ENCODE results near the gene GLRX5. TPM values are rescaled to one million over a fixed set of nuclear protein-coding genes. Genes with fewer than 3 reads are reported as not detected.

GLRX5 gene
- polyA plus RNA-seq, 1 experiment: 15.3 TPM

DNA sequence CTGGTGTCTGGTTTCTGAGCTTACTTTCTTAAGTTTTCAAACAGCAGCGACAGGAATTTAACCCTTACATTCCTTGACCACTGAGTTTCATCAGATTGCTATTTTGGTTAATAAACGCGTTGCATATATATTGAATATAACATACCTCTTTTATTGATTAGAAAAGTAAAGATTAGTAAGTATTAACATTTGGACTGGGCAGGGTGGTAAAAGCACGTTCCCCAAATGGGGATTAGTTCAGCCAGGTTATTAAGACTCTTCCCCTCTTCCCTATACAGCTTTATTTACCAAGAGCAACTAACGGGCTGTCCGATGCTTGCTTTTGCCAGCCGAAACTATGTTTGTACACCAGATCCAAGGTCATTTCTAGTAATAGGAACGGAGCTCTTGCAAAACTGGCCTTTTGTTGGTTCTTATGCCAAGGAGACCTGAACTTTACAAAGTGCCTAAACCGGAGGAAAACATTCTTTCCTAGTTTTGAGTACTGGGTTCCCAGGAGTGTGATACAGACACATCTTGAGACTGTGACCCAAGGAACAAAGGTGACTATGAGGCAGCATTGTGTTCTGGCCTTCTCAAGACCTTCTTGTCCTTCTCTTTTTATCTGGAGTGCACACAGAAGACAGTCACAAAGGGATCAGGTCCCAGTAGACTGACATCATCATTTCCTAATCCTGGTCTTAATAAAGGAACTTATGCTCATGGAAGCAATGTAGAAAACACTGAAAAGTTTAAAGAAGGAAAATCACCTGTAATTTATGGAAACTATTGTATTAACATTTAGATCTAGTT is 2.6 kb downstream of the GLRX5 start:
- ChIA-PET POLR2A (no interaction called here), CTCF (interaction anchor here (0.6 to 5.4 kb wide), 6 partner anchors 11 to 465 kb away, joined by 3 to 33 read pairs (median 4); no protein-coding TSS in a partner anchor)
- Histone ChIP-seq H3K27me3 (ENCODE audit: control insufficient read depth, insufficient read depth, low read length) (no peaks in the 10 kb centered on the region), H3K36me3 (ENCODE audit: control insufficient read depth, insufficient read depth, low read length) (no peaks in the 10 kb centered on the region), H3K4me3 (ENCODE audit: low read depth, low read length) (no peak overlapping the region)
- DNase-seq (ENCODE audit: low read depth): no peak
- TF ChIP-seq, protein P1, sequence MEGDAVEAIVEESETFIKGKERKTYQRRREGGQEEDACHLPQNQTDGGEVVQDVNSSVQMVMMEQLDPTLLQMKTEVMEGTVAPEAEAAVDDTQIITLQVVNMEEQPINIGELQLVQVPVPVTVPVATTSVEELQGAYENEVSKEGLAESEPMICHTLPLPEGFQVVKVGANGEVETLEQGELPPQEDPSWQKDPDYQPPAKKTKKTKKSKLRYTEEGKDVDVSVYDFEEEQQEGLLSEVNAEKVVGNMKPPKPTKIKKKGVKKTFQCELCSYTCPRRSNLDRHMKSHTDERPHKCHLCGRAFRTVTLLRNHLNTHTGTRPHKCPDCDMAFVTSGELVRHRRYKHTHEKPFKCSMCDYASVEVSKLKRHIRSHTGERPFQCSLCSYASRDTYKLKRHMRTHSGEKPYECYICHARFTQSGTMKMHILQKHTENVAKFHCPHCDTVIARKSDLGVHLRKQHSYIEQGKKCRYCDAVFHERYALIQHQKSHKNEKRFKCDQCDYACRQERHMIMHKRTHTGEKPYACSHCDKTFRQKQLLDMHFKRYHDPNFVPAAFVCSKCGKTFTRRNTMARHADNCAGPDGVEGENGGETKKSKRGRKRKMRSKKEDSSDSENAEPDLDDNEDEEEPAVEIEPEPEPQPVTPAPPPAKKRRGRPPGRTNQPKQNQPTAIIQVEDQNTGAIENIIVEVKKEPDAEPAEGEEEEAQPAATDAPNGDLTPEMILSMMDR (IDR thresholded peaks at IDR 0.05; ENCODE audit: insufficient read depth, low read depth, low read length): no peak

DNA sequence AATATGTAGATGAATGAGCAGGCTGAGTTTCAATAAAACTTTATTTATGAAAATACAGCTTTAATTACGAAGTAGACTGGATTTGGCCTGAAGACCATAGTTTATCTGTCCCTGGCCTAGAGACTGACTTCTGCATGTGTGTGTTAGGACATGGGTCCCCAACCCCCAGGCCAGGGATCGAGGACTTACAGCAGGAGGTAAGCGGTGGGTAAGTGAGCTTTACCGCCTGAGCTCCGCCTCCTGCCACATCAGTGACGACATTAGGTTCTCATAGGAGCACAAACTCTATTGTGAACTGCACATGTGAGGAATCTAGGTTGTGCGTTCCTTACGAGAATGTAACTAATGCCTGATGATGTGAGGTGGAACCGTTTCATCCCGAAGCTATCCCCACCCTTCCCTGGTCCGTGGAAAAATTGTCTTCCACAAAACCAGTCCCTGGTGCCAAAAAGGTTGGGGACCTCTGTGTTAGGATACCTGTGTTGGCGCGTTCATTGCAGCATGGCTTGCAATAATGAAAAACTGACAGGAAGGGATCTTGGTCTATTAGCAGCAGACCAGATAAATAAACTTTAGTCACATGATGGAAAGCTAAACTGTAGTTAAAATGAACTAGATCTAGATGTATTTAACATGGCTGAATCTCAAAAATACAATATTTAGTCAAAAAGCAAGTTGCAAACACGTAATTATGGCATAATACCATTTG is 4.1 kb downstream of the GLRX5 start:
- CTCF ChIA-PET: interaction anchor here (2.3 kb wide), 1 partner anchor 12 kb away, joined by 5 read pairs; no protein-coding TSS in a partner anchor
- Histone ChIP-seq H3K4me3 (ENCODE audit: low read depth, low read length) (no peak overlapping the region), H3K27me3 (ENCODE audit: control insufficient read depth, insufficient read depth, low read length) (no peaks in the 10 kb centered on the region), H3K36me3 (ENCODE audit: control insufficient read depth, insufficient read depth, low read length) (no peaks in the 10 kb centered on the region)
- DNase-seq (ENCODE audit: low read depth): no peak
- TF ChIP-seq, protein P1 (IDR thresholded peaks at IDR 0.05; ENCODE audit: insufficient read depth, low read depth, low read length): no peak
- POLR2A ChIA-PET: no interaction called here

DNA sequence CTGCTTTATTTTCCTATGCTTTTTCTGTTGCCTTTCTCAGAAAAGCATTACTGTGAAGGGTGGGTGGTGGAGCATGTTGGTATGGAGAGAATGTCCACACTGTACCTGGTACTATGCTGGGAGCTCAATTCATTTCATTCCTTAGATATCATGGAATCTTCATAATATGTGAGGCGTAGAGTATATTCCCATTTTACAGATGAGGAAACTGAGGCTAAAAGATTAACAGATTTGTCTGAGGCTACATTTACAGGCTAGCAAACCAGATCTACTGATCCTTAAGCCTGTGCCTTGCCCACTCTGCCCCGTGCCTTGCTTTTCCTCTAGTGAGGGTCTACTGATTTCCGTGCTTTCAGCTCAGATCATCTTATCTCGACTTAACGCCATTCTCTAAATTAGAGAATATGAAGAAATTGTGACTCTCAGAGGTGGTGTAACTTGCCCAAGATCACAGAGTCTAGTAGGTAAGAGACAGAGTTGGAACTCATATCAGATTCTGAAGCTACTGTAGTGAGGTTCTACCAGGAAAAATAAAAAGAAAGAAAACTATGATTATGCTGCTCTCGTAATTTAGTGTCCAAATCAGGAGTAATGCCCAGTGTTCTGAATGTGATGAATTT is 5.5 kb downstream of the GLRX5 start:
- ChIA-PET POLR2A (no interaction called here), CTCF (interaction anchor here (1.8 to 2.3 kb wide), 2 partner anchors 13 to 98 kb away, joined by 5 to 6 read pairs; no protein-coding TSS in a partner anchor)
- Histone ChIP-seq H3K4me3 (ENCODE audit: low read depth, low read length) (no peak overlapping the region), H3K27me3 (ENCODE audit: control insufficient read depth, insufficient read depth, low read length) (no peaks in the 10 kb centered on the region), H3K36me3 (ENCODE audit: control insufficient read depth, insufficient read depth, low read length) (no peaks in the 10 kb centered on the region; the same call in none of the 2 replicates)
- no peak for DNase-seq (ENCODE audit: low read depth)
- TF ChIP-seq, protein P1 (IDR thresholded peaks at IDR 0.05; ENCODE audit: insufficient read depth, low read depth, low read length): no peak

DNA sequence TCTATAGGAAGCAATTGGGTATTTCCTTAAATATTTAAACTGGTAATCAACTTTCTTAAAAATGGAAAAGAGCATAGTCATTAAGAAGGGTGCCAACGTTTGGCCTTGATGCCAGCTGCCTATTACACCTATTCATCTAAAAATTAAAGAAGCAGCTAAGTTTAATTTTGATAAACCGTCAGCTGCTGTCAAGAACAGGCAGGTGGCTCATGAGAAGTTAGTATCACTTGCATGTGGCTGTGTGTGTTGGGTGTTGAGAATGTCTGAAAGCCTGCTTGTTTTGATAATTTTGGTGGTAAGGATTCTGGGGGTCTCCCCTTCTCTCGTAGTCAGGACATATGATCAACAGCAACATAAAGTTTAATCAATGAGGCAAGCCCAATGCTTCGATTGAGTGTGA is 6.5 kb downstream of the GLRX5 start:
- DNase-seq (ENCODE audit: low read depth): no peak
- POLR2A ChIA-PET: no interaction called here
- CTCF ChIA-PET: interaction anchor here (1.8 kb wide), 1 partner anchor 99 kb away, joined by 6 read pairs; no protein-coding TSS in a partner anchor

More for the DNA sequence above, 6.5 kb downstream of the GLRX5 start:
- TF ChIP-seq, protein P1 (IDR thresholded peaks at IDR 0.05; ENCODE audit: insufficient read depth, low read depth, low read length): no peak
- Histone ChIP-seq H3K27me3 (ENCODE audit: control insufficient read depth, insufficient read depth, low read length) (no peaks in the 10 kb centered on the region), H3K36me3 (ENCODE audit: control insufficient read depth, insufficient read depth, low read length) (no peaks in the 10 kb centered on the region; the same call in none of the 2 replicates), H3K4me3 (ENCODE audit: low read depth, low read length) (no peak overlapping the region)
